Stimulated activated CD4-positive, alpha-beta T cell treated with anti-CD3 and anti-CD28 coated beads, Interleukin-12 subunit alpha, Interleukin-12 subunit beta, amount 100 ng/mL, for 24 hours (primary cell): ENCODE data around the gene DRG2.

Experiments used
- DNase-seq, 2 experiments: peaks; one replicate each; pipeline ENCODE4 v3.0.0-alpha.2; 2020; ENCODE audit warnings: low read depth in 2 of 2

The DRG2 gene

GRCh38 chr17:18116078-18116477, 28.3 kb downstream of the DRG2 start:
- DNase-seq: no peak

- no peak for DNase-seq
These were observed 29.8 kb downstream of the DRG2 start for GRCh38 chr17:18117533-18117932.

- no peak for DNase-seq
These were observed 30.5 kb downstream of the DRG2 start for GRCh38 chr17:18117982-18118975.

- DNase-seq: no peak
These were observed 31.5 kb downstream of the DRG2 start for GRCh38 chr17:18119166-18119745.

- no peak for DNase-seq
These were observed 32.2 kb downstream of the DRG2 start for GRCh38 chr17:18119938-18120337.

GRCh38 chr17:18120461-18121017, 32.8 kb downstream of the DRG2 start:
- no peak for DNase-seq

GRCh38 chr17:18121144-18121910, 33.6 kb downstream of the DRG2 start:
- DNase-seq: no peak

- no peak for DNase-seq
These were observed 35.4 kb downstream of the DRG2 start for GRCh38 chr17:18122990-18123753.

- no peak for DNase-seq
These were observed 36.8 kb downstream of the DRG2 start for GRCh38 chr17:18124345-18125126.

- DNase-seq: no peak
These were observed 41.3 kb downstream of the DRG2 start for GRCh38 chr17:18129041-18129502.

- no peak for DNase-seq
These were observed 45.0 kb downstream of the DRG2 start for GRCh38 chr17:18132711-18133110.

GRCh38 chr17:18136357-18136756, 48.6 kb downstream of the DRG2 start:
- DNase-seq: no peak

GRCh38 chr17:18138065-18138749, 50.5 kb downstream of the DRG2 start:
- DNase-seq: no peak

GRCh38 chr17:18139092-18139491, 51.3 kb downstream of the DRG2 start:
- no peak for DNase-seq

- DNase-seq: no peak
These were observed 51.8 kb downstream of the DRG2 start for GRCh38 chr17:18139498-18139897.

GRCh38 chr17:18139949-18140348, 52.2 kb downstream of the DRG2 start:
- no peak for DNase-seq

GRCh38 chr17:18140648-18141047, 52.9 kb downstream of the DRG2 start:
- DNase-seq: no peak

- no peak for DNase-seq
These were observed 53.6 kb downstream of the DRG2 start for GRCh38 chr17:18141210-18141803.

- no peak for DNase-seq
These were observed 54.7 kb downstream of the DRG2 start for GRCh38 chr17:18142417-18142816.
